H7 (cell line): ENCODE results near the gene PRPF38B. TPM values are rescaled to one million over a fixed set of nuclear protein-coding genes. Genes with fewer than 3 reads are reported as not detected.
"Not testable (repeated sequence)": the region's sequence is repeated elsewhere in the genome, so short reads cannot be mapped to it uniquely, and the experiment has no call there.

ENCODE experiments used
- DNase-seq: peaks from one replicate; pipeline ENCODE4 v3.0.0; 2012
- H3K27me3 ChIP-seq: 2 replicates; pipeline ENCODE4 v1.6.0; 2011; ENCODE audit warnings: mild to moderate bottlenecking, low read length; ENCODE audit not compliant: control insufficient read depth, insufficient read depth
- H3K36me3 ChIP-seq: replicated peaks from 2 replicates; pipeline ENCODE4 v1.5.1; 2011; ENCODE audit warnings: low read length; ENCODE audit not compliant: control insufficient read depth, insufficient read depth
- H3K4me3 ChIP-seq: 2 replicates; pipeline ENCODE4 v1.5.1; 2011; ENCODE audit warnings: low read depth, mild to moderate bottlenecking, control low read depth, low read length, moderate library complexity; ENCODE audit not compliant: insufficient read depth
- total RNA-seq: library from RNA; depleted of rRNA; stranded (reverse); fragments of >200 nt; shearing (Covaris generic); gene quantifications from 2 replicates; pipeline ENCODE4 v1.2.3, GENCODE V29; 2014

Gene PRPF38B
- total RNA-seq, 1 experiment from 2014 or later = 31.9 TPM

DNA sequence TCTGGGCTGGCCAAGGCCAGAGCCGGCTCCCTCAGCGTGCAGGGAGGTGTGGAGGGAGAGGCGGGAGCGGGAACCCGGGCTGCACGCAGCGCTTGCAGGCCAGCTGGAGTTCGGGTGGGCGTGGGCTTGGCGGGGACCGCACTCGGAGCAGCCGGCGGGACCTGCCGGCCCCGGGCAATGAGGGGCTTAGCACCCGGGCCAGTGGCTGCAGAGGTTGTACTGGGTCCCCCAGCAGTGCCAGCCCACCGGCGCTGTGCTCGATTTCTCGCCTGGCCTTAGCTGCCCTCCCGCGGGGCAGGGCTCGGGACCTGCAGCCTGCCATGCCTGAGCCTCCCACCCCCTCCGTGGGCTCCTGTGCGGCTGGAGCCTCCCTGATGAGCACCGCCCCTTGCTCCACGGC, 24.7 kb upstream of the PRPF38B start:
- not testable (repeated sequence) for H3K27me3 ChIP-seq, H3K36me3 ChIP-seq, H3K4me3 ChIP-seq, DNase-seq

DNA sequence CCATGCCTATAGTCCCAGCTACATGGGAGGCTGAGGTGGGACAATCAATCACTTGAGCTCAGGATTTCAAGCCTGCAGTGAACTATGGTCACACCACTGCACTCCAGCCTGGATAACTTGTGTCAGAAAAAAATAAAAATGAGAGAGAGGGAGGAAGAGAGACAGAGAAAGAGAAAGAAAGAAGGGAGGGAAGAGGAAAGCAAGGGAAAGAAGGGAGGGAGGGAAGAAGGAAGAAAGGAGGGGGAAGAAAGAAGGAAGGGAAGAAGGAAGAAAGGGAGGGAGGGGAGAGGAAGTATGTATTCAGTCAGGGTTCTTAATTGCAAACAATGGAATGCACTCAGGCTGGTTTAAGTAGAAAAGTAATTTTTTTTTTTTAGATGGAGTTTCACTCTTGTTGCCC, 23.3 kb upstream of the PRPF38B start:
- Histone ChIP-seq H3K27me3 (no peaks in the 10 kb centered on the region), H3K36me3 (no peaks in the 10 kb centered on the region), H3K4me3 (no peak overlapping the region)
- DNase-seq = no peak

DNA sequence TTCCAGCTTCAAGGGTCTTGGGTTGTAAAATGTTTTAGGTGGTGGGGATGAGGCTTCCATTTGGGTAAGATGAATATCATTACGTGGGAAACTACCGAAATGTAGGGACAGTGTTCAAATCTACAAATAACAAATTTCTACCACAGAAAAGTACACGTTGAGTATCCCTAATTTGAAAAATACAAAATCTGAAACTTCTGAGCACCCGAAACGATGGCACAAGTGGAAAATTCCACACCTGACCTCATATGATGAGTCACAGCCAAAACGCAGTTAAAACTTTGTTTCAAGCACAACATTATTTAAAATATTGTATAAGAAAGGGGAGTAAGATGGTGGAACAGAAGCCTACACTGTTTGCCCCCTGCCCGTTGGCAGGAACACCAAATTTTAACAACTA, 22.4 kb upstream of the PRPF38B start:
- no peak for DNase-seq
- Histone ChIP-seq H3K4me3 (no peak overlapping the region), H3K36me3 (no peaks in the 10 kb centered on the region), H3K27me3 (no peaks in the 10 kb centered on the region)

DNA sequence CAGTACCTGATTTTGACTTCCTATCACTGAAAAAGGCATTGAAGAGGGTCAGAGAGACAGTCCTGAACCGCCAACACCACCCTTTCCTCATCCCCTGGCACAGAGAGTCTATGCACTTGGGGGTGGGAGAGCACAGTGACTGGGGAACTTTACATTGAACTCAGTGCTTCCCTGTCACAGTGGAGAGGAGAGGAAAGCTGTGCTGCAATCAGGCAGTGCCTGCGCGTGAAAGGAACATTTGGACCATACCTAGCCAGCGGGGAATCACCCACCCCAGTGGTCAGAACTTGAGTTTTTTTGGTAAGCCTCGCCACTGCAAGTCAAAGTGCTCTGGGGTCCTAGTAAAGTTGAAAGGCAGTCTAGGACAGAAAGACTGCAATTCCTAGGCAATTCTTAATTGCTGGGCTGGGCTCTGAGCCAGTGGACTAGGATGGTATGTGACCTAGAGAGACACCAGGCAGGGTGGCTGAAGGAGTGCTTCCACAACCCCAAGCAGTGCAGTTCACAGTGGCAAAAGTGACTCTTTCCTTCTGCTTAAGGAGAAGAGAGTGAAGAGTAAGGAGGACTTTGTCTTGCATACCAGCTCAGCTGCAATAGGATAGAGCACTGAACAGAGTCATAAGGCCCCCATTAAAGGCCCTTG, 21.9 kb upstream of the PRPF38B start:
- H3K27me3 ChIP-seq = no peaks in the 10 kb centered on the region
- DNase-seq = no peak
- H3K4me3 ChIP-seq = no peak overlapping the region
- no peaks in the 10 kb centered on the region for H3K36me3 ChIP-seq

DNA sequence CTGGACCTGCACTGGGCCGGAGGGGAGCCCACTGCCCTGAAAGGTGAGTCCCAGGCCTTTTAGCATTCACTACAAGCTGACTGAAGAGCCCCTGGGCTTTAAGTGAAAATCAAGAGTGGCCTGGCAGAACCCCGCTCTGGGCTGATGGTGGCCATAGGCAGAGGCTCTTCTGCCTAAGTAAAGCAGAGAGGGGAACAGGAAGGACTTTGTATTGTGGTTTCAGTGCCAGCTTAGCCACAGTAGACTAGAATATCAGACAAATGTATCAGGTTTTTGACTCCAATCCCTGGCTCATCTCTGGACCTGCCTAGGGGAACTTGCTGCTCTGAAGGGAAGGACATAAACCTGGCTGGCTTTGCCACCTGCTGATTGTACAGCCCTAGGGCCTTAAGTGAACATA, 21.0 kb upstream of the PRPF38B start:
- DNase-seq = no peak
- no peaks in the 10 kb centered on the region for H3K27me3 ChIP-seq

DNA sequence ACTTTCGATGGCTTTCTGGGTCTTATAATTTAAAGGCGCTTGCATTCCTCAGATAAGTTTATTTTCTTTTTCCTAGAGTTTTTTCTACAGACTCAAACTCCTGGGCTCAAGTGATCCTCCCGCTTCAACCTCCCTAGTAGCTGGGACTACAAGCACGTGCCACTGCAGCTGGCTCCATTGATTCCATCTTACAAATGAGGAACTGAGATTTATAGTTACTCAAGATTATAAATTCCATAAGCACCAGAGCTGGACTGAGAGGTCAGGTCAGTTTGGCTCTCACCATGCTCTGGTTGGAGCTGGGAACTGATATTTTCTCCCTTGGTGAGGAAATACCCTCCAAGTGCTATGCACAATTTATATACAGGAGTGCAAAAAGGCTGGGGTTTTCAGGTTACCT, 13.4 kb upstream of the PRPF38B start:
- no peak overlapping the region for H3K4me3 ChIP-seq
- H3K27me3 ChIP-seq = no peaks in the 10 kb centered on the region
- no peak for DNase-seq
- no peaks in the 10 kb centered on the region for H3K36me3 ChIP-seq

More for the DNA sequence above, 21.0 kb upstream of the PRPF38B start:
- Histone ChIP-seq H3K36me3 (no peaks in the 10 kb centered on the region), H3K4me3 (no peak overlapping the region)

DNA sequence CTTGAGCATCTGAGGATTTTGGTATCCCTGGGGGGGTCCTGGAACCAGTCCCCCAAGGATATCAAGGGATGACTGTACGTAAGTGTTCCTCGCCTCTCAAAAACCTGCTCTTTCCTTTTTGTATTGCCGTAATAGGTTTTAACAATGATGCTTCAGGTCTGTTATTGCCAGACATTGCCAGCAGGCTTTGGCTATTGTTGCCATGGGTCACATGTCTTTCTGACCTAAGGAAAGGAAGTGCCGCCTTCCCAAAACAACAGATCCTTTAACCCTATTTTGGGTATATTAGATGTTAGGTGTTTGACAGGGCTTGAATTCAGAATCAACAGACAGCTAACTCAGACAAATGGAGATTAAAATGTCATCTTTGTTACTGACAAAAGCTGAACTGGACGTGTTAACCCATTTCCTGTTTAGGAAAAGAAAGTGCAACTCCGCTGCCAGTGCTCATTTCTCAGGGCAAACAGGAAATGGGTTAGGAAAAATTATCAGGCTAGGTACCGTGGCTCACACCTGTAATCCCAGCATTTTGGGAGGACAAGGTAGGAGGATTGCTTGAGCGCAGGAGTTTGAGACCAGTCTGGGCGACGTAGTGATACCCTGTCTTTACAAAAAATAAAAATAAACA, 12.4 kb upstream of the PRPF38B start:
- H3K27me3 ChIP-seq = no peaks in the 10 kb centered on the region
- no peaks in the 10 kb centered on the region for H3K36me3 ChIP-seq
- no peak for DNase-seq
- H3K4me3 ChIP-seq = no peak overlapping the region

DNA sequence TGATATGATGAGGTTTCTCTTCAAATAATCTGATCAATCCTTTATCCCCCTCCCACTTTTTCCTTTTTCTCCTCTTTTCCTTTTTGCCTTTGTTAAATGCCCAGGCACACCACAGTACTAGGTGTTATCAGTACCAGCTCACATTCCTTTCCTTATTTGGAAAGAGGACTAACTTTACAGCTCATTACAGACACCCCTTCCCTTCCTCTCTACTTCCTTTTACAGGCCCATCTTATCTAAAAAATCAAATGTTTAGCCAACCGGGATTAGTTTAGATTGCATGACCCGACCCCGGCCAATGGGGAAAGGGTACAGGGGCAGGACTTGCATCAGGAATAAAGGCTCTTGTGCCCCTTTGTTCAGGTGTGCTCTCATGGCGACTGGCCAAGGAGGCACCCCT, 10.4 kb upstream of the PRPF38B start:
- not testable (repeated sequence) for DNase-seq

DNA sequence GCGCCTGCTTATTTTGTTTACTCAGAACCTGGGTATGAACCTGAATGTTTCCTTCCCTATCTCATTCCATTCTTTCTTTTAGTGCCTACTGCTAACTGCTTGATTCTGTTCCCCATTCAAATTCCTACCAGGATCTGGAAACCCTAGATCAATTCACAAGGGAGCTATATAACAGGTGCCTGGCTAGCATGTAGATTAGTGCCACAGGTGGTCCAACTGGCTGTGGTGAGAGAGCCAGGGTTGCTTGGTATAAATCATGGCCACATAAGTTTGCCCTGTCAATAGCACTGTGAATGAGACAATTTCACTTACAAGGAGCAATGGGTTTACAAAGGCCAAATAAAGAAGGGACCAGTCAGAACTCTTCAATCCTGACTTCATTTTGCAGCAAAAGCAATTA, 6.6 kb upstream of the PRPF38B start:
- Histone ChIP-seq H3K36me3 (no peaks in the 10 kb centered on the region), H3K27me3 (no peaks in the 10 kb centered on the region), H3K4me3 (no peak overlapping the region)
- peak; percentile 37 for DNase-seq

More for the DNA sequence above, 10.4 kb upstream of the PRPF38B start:
- not testable (repeated sequence) for H3K27me3 ChIP-seq, H3K4me3 ChIP-seq, H3K36me3 ChIP-seq

DNA sequence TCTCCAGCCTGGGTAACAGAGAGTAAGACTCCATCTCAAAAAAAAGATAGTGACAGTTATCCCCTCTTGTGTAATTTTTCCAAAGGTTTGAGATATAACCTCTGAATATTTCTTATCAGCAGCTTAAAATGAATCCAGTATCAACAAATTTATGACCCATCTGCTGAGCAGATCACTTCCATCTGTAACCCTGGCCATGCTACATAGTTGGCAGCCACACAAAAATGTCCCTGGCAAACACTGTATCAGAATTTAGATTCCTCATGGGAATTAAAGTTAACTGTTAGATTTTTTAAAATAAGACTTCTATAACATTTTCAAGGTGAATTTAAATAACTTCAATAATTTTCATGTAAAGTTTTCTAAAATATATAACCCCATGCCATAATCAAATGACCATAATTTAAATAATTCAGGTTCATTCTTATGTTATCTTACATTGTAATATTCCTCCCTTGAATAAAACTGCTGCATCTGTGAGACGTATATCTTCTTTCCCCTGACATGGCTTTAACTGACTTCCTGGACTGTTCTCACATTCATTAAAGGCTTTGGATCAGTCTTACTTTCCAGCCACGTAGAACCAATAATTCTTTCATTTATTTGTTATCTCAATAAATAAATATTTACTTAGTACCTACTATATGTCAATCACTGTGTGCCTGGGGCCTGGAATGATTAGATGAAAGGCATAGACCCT, 5.3 kb upstream of the PRPF38B start:
- H3K27me3 ChIP-seq = no peaks in the 10 kb centered on the region
- H3K36me3 ChIP-seq = no peaks in the 10 kb centered on the region
- no peak overlapping the region for H3K4me3 ChIP-seq
- no peak for DNase-seq

DNA sequence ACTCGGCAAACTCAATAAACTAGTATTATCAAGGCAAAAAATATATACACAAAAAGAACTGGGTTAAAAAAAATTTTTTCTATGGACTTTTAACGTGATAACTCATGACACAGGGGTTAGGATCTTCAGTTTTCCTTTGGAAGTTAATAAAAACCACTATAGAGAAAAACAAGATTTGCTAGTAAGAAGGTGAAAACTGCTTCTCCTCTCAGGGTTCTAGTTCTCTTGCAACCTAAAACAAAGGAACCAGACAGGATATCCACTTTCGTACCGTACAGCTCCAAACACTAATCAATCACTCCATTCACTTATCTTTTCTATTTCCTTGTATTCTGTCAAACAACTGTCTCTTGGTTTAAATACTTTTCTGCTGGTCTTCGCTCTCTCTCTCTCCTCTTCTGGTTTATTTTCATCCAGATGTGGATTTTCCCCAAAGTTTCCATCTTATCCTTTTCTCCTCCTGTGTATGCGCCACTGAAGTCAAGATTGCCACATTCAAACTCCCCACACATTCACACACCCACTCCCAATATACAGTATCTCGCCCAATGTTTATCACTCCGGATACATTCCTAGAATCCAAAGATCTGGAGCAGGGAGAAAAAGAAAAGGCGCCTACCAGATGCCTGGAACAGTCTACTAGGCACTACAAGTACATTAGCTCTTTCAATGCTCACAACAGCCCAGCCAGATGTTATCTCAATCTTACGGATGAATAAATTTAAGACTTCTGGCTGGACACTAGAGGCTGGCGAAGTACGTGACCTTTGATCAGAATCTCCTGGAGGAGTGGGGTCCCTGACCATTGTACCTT, 775 bp upstream of the PRPF38B start:
- DNase-seq = no peak
- no peaks in the 10 kb centered on the region for H3K27me3 ChIP-seq
- H3K4me3 ChIP-seq = peak overlapping the region; percentile 98
- peaks cover 10% of the 10 kb centered on the region for H3K36me3 ChIP-seq

DNA sequence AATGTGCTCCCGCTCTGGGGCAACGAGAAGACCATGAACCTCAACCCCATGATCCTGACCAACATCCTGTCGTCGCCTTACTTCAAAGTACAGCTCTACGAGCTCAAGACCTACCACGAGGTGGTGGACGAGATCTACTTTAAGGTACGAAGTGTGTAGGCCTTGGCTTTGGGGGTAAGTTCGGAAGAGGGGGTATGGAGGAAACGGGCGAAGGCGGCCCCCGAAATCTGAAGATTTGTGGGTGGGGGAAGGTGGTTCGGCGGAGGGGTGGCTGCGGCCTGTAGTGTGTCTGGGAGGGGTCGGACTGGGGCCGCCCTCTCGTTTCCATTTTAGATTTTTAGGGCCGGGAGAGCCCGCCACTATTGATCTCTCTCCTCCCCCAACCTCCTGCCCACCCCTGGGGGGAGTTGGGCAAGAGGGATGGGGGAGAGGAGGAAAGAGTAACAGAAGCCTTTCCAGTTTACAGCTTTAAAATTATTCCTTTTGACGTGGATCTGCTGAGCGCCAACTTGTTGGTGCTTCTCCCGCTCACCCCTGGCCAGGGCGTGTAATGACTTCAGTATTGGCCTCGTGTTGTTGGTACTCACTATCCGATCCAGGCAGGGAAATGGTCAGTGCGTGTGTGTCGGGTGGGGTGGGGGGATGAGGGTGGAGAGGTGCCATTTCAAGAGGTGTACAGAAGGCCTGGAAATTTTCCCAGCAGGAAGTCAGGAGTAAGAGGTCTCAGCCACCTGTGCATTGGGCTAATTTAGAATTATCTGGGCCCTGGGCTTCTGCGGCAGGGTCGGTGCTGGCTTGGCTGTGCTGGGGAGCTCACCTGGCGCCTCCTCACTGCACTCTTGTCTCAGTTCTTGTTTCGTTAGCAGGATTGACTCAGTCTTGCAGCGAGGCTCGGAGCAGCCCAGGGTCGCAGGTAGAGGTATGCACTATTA, 880 bp downstream of the PRPF38B start:
- no peaks in the 10 kb centered on the region for H3K27me3 ChIP-seq
- DNase-seq = peak; percentile 71

DNA sequence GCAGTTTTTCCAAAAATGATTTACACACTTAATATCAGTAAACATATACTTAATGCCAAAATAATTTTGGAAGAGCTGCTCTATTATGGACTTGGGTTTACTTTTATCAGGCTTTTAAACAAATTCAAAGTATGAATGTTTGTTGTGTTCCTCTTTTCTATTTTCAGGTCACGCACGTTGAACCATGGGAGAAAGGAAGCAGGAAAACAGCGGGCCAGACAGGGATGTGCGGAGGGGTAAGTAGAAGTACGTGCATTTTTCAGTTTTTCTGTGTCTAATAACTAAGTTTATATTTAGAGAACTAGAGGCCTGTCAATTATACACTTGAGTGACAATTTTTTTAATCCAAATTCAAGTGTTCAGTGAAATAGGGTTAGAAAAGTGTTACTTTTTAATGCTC, 3.4 kb downstream of the PRPF38B start:
- Histone ChIP-seq H3K27me3 (no peaks in the 10 kb centered on the region), H3K4me3 (no peak overlapping the region), H3K36me3 (peaks cover 39% of the 10 kb centered on the region)
- DNase-seq = no peak

More for the DNA sequence above, 880 bp downstream of the PRPF38B start:
- H3K4me3 ChIP-seq = peak overlapping the region; percentile 98
- peaks cover 22% of the 10 kb centered on the region for H3K36me3 ChIP-seq
